Activated CD4-positive, alpha-beta T cell treated with anti-CD3 and anti-CD28 coated beads for 36 hours (primary cell): Measurements from ENCODE around the gene SCAMP2. TPM values are rescaled to one million over a fixed set of nuclear protein-coding genes. Genes with fewer than 3 reads are reported as not detected.
"Not testable (repeated sequence)": the region's sequence is repeated elsewhere in the genome, so short reads cannot be mapped to it uniquely, and the experiment has no call there.

Experiments used
- ATAC-seq: fragments of 200-7000 bp; cut with Tn5 transposase; one replicate; pipeline ENCODE4 v1.10.0; 2021; ENCODE audit warnings: mild to moderate bottlenecking, moderate library complexity
- CTCF ChIA-PET: fragments of 350-600 bp; sonication (Branson Sonifier 250); formaldehyde crosslinking; loops from one replicate; lab custom pipeline; 2021; ENCODE audit warnings: antibody characterized with exemption; lab: Charles Lee
- POLR2A ChIA-PET: fragments of 350-600 bp; sonication (Branson Sonifier 250); formaldehyde crosslinking; loops from one replicate; lab custom pipeline; 2021; ENCODE audit warnings: antibody characterized with exemption, inconsistent platforms; lab: Charles Lee
- DNase-seq: peaks from one replicate; pipeline ENCODE4 v3.0.0-alpha.2; 2020
- H3K27ac Mint-ChIP-seq: one replicate; pipeline ENCODE4 v1.8.0; 2021; ENCODE audit warnings: mixed read lengths
- H3K27me3 Mint-ChIP-seq: one replicate; pipeline ENCODE4 v1.8.0; 2021; ENCODE audit warnings: mixed read lengths
- H3K36me3 Mint-ChIP-seq: one replicate; pipeline ENCODE4 v1.8.0; 2021; ENCODE audit warnings: low read depth, mixed read lengths
- H3K4me1 Mint-ChIP-seq: one replicate; pipeline ENCODE4 v1.8.0; 2021; ENCODE audit warnings: mixed read lengths
- H3K4me3 Mint-ChIP-seq: one replicate; pipeline ENCODE4 v1.8.0; 2021; ENCODE audit warnings: mild to moderate bottlenecking, moderate library complexity, mixed read lengths
- H3K9me3 Mint-ChIP-seq: one replicate; pipeline ENCODE4 v1.8.0; 2021; ENCODE audit warnings: low read depth, mixed read lengths
- intact Hi-C, 2 experiments: fragments of 100-400 bp; cut with DNase I in 1 of 2; cut with micrococcal nuclease in 1 of 2; formaldehyde crosslinking; loops; one replicate each; pipeline versions ENCODE4 v1.14.2 to v1.15.1; 2022 to 2024; cut with DNase I, micrococcal nuclease
- total RNA-seq, 2 experiments: library from RNA; stranded (reverse); gene quantifications; one replicate each; pipeline ENCODE4 v1.2.3, GENCODE V29; 2021

Gene SCAMP2
- total RNA-seq, 2 experiments from 2014 or later, result 61.6 to 83.4 TPM

GRCh38 chr15:74904190-74904805, 31.1 kb upstream of the SCAMP2 start:
- ChIA-PET CTCF (interaction anchor here (0.7 to 6.1 kb wide), 4 partner anchors 31 to 134 kb away, joined by 3 to 64 read pairs (median 20); partner anchors contain the start of gene SCAMP2), POLR2A (no interaction called here)

GRCh38 chr15:74903676-74904075, 30.5 kb upstream of the SCAMP2 start:
- Mint-ChIP-seq H3K4me3 (no peak overlapping the region), H3K4me1 (peaks cover 44% of the 10 kb centered on the region), H3K9me3 (no peaks in the 10 kb centered on the region), H3K27ac (peak overlapping the region; percentile 43), H3K27me3 (no peaks in the 10 kb centered on the region), H3K36me3 (peaks cover 42% of the 10 kb centered on the region)
- CTCF ChIA-PET, result interaction anchor here (0.6 to 6.1 kb wide), 4 partner anchors 30 to 133 kb away, joined by 3 to 64 read pairs (median 21); partner anchors contain the start of gene SCAMP2
- POLR2A ChIA-PET, result interaction anchor here (0.6 kb wide), 1 partner anchor 120 kb away, joined by 4 read pairs; the partner anchor contains the start of gene PPCDC
- no peak for DNase-seq
- ATAC-seq, result no peak
- intact Hi-C loops, result loop anchor here in 1 of 2 experiments (5.0 kb wide), 2 partner anchors 266 to 286 kb away; partner anchors contain the start of gene CLK3

More at GRCh38 chr15:74904190-74904805, 31.1 kb upstream of the SCAMP2 start:
- no peak for ATAC-seq
- H3K27me3 Mint-ChIP-seq, result no peaks in the 10 kb centered on the region
- no peaks in the 10 kb centered on the region for H3K9me3 Mint-ChIP-seq
- peaks cover 42% of the 10 kb centered on the region for H3K36me3 Mint-ChIP-seq
- peaks cover 44% of the 10 kb centered on the region for H3K4me1 Mint-ChIP-seq
- no peak for DNase-seq
- H3K4me3 Mint-ChIP-seq, result no peak overlapping the region
- H3K27ac Mint-ChIP-seq, result no peak overlapping the region
- intact Hi-C loops, result loop anchor here in 1 of 2 experiments (5.0 kb wide), 2 partner anchors 267 to 287 kb away; partner anchors contain the start of gene CLK3

GRCh38 chr15:74902295-74903075, 29.3 kb upstream of the SCAMP2 start:
- Mint-ChIP-seq H3K9me3 (no peaks in the 10 kb centered on the region), H3K36me3 (peaks cover 44% of the 10 kb centered on the region)
- POLR2A ChIA-PET, result no interaction called here

GRCh38 chr15:74901612-74902063, 28.5 kb upstream of the SCAMP2 start:
- Mint-ChIP-seq H3K4me1 (peaks cover 34% of the 10 kb centered on the region), H3K36me3 (peaks cover 45% of the 10 kb centered on the region), H3K9me3 (no peaks in the 10 kb centered on the region), H3K27me3 (no peaks in the 10 kb centered on the region), H3K4me3 (no peak overlapping the region), H3K27ac (peak overlapping the region; percentile 59)
- ChIA-PET CTCF (interaction anchor here (0.6 to 6.1 kb wide), 60 partner anchors 9 to 730 kb away, joined by 3 to 64 read pairs (median 4); partner anchors contain the start of genes ARID3B, COX5A, CPLX3 and EDC3), POLR2A (interaction anchor here (0.6 kb wide), 2 partner anchors 117 to 887 kb away, joined by 3 read pairs; no protein-coding TSS in a partner anchor)
- ATAC-seq, result peak; percentile 34
- peak; percentile 72 for DNase-seq
- intact Hi-C loops, result loop anchor here (1.0 to 5.0 kb wide), 5 partner anchors 49 to 284 kb away; partner anchors contain the start of genes CLK3 (in 1 of the 2) and ULK3 (in 1 of the 2)

More at GRCh38 chr15:74902295-74903075, 29.3 kb upstream of the SCAMP2 start:
- no peaks in the 10 kb centered on the region for H3K27me3 Mint-ChIP-seq
- no peak for DNase-seq
- H3K4me1 Mint-ChIP-seq, result peaks cover 40% of the 10 kb centered on the region
- intact Hi-C loops, result loop anchor here in 1 of 2 experiments (5.0 kb wide), 2 partner anchors 265 to 285 kb away; partner anchors contain the start of gene CLK3
- CTCF ChIA-PET, result interaction anchor here (0.7 to 6.1 kb wide), 50 partner anchors 8 to 362 kb away, joined by 3 to 64 read pairs (median 5); partner anchors contain the start of genes ARID3B, COX5A, CPLX3 and MPI
- no peak for ATAC-seq
- peak overlapping the region; percentile 47 for H3K27ac Mint-ChIP-seq
- H3K4me3 Mint-ChIP-seq, result no peak overlapping the region

GRCh38 chr15:74897300-74897701, 24.1 kb upstream of the SCAMP2 start:
- no peak for ATAC-seq
- Mint-ChIP-seq H3K4me1 (peaks cover 28% of the 10 kb centered on the region), H3K9me3 (no peaks in the 10 kb centered on the region), H3K36me3 (peaks cover 49% of the 10 kb centered on the region), H3K27ac (no peak overlapping the region), H3K27me3 (no peaks in the 10 kb centered on the region), H3K4me3 (no peak overlapping the region)
- ChIA-PET CTCF (interaction anchor here (0.6 to 2.4 kb wide), 4 partner anchors 10 to 101 kb away, joined by 3 to 8 read pairs (median 4); partner anchors contain the start of gene FAM219B), POLR2A (no interaction called here)
- intact Hi-C loops, result no loop called here
- DNase-seq, result no peak

GRCh38 chr15:74896316-74896715, 23.2 kb upstream of the SCAMP2 start:
- ATAC-seq (no peak), DNase-seq (no peak)
- Mint-ChIP-seq H3K4me1 (peaks cover 29% of the 10 kb centered on the region), H3K36me3 (peaks cover 53% of the 10 kb centered on the region), H3K27me3 (no peaks in the 10 kb centered on the region), H3K27ac (no peak overlapping the region), H3K9me3 (no peaks in the 10 kb centered on the region), H3K4me3 (no peak overlapping the region)
- CTCF ChIA-PET, result interaction anchor here (0.7 to 1.5 kb wide), 2 partner anchors 41 to 125 kb away, joined by 3 to 4 read pairs; no protein-coding TSS in a partner anchor
- POLR2A ChIA-PET, result no interaction called here
- intact Hi-C loops, result no loop called here

- no peak overlapping the region for H3K4me3 Mint-ChIP-seq
- CTCF ChIA-PET, result interaction anchor here (0.6 to 1.5 kb wide), 2 partner anchors 125 to 660 kb away, joined by 4 to 5 read pairs; partner anchors contain the start of gene CCDC33
- no peaks in the 10 kb centered on the region for H3K27me3 Mint-ChIP-seq
- peaks cover 52% of the 10 kb centered on the region for H3K36me3 Mint-ChIP-seq
- POLR2A ChIA-PET, result no interaction called here
- peaks cover 33% of the 10 kb centered on the region for H3K4me1 Mint-ChIP-seq
- H3K27ac Mint-ChIP-seq, result no peak overlapping the region
- DNase-seq, result no peak
- ATAC-seq, result no peak
- H3K9me3 Mint-ChIP-seq, result no peaks in the 10 kb centered on the region
- intact Hi-C loops, result no loop called here
Observed at GRCh38 chr15:74895830-74896229, 22.7 kb upstream of the SCAMP2 start.

GRCh38 chr15:74894383-74894782, 21.2 kb upstream of the SCAMP2 start:
- H3K4me3 Mint-ChIP-seq, H3K27ac Mint-ChIP-seq, DNase-seq, H3K9me3 Mint-ChIP-seq, H3K27me3 Mint-ChIP-seq, ATAC-seq: not testable (repeated sequence)
- CTCF ChIA-PET, result interaction anchor here (0.6 to 0.7 kb wide), 3 partner anchors 47 to 627 kb away, joined by 3 read pairs; no protein-coding TSS in a partner anchor
- H3K36me3 Mint-ChIP-seq, result peaks cover 49% of the 10 kb centered on the region
- peaks cover 39% of the 10 kb centered on the region for H3K4me1 Mint-ChIP-seq
- intact Hi-C loops, result loop anchor here in 1 of 2 experiments (5.0 kb wide), 1 partner anchor 112 kb away; the partner anchor contains the start of gene CSK
- POLR2A ChIA-PET, result interaction anchor here (0.7 to 1.0 kb wide), 2 partner anchors 44 to 46 kb away, joined by 6 read pairs; partner anchors contain the start of gene COX5A

- no peaks in the 10 kb centered on the region for H3K9me3 Mint-ChIP-seq
- H3K27me3 Mint-ChIP-seq, result no peaks in the 10 kb centered on the region
- H3K4me1 Mint-ChIP-seq, result peaks cover 46% of the 10 kb centered on the region
- peak overlapping the region; percentile 53 for H3K27ac Mint-ChIP-seq
- CTCF ChIA-PET, result interaction anchor here (0.6 to 0.7 kb wide), 3 partner anchors 13 to 571 kb away, joined by 3 to 4 read pairs (median 3); partner anchors contain the start of gene FAM219B
- intact Hi-C loops, result loop anchor here in 1 of 2 experiments (5.0 kb wide), 1 partner anchor 111 kb away; the partner anchor contains the start of gene CSK
- DNase-seq (no peak), ATAC-seq (peak; percentile 11)
- peaks cover 49% of the 10 kb centered on the region for H3K36me3 Mint-ChIP-seq
- POLR2A ChIA-PET, result interaction anchor here (0.6 to 1.0 kb wide), 3 partner anchors 44 to 1000 kb away, joined by 3 to 6 read pairs (median 6); partner anchors contain the start of gene COX5A
- no peak overlapping the region for H3K4me3 Mint-ChIP-seq
Observed at GRCh38 chr15:74893627-74894026, 20.5 kb upstream of the SCAMP2 start.

GRCh38 chr15:74892931-74893330, 19.8 kb upstream of the SCAMP2 start:
- Mint-ChIP-seq H3K27me3 (no peaks in the 10 kb centered on the region), H3K9me3 (no peaks in the 10 kb centered on the region), H3K27ac (peak overlapping the region; percentile 53), H3K36me3 (peaks cover 46% of the 10 kb centered on the region), H3K4me1 (peaks cover 46% of the 10 kb centered on the region), H3K4me3 (no peak overlapping the region)
- ATAC-seq (no peak), DNase-seq (no peak)
- intact Hi-C loops, result loop anchor here in 1 of 2 experiments (5.0 kb wide), 1 partner anchor 111 kb away; the partner anchor contains the start of gene CSK
- CTCF ChIA-PET, result interaction anchor here (0.7 kb wide), 1 partner anchor 9 kb away, joined by 4 read pairs; no protein-coding TSS in a partner anchor
- POLR2A ChIA-PET, result no interaction called here
